Measurements from ENCODE around the gene TANK. TPM values are rescaled to one million over a fixed set of nuclear protein-coding genes. Genes with fewer than 3 reads are reported as not detected.

Gene TANK
- total and polyA plus RNA-seq, 8 donors: 12.2 to 140 (median 46.1) TPM

GRCh38 chr2:161122772-161123530 is 37.3 kb upstream of the TANK start:
- Histone ChIP-seq H3K4me3 (no peak overlapping the region), H3K27me3 (no peaks in the 10 kb centered on the region), H3K27ac (peak overlapping the region in 4 of 5 donors; percentile 50 to 80 (median 73)), H3K4me1 (peaks cover 0 to 24% (median 13%) of the 10 kb centered on the region in 4 donors), H3K9me3 (no peaks in the 10 kb centered on the region), H3K36me3 (no peaks in the 10 kb centered on the region)
- TF ChIP-seq POLR2AphosphoS5 (IDR thresholded peaks at IDR 0.05): peak in 2 of 3 donors; percentile 49 to 84
- TF ChIP-seq EP300 (IDR thresholded peaks at IDR 0.05): no peak
- intact Hi-C loops (cut with DNase I; ENCODE audit: low total_unique reads): no loop called here
- WGBS, 5 donors: 29 to 46% (median 32%) methylated on average over 3 of the region's 3 CpGs
- DNase-seq: peak in 1 of 2 donors; percentile 87

GRCh38 chr2:161123531-161124030 is 36.6 kb upstream of the TANK start:
- no peak for TF ChIP-seq CTCF (IDR thresholded peaks at IDR 0.05)
- no peak for TF ChIP-seq POLR2AphosphoS5 (IDR thresholded peaks at IDR 0.05)
- no peak for TF ChIP-seq POLR2A (IDR thresholded peaks at IDR 0.05)
- no peak for TF ChIP-seq EP300 (IDR thresholded peaks at IDR 0.05)
- H3K36me3 ChIP-seq: no peaks in the 10 kb centered on the region
- intact Hi-C loops (cut with DNase I; ENCODE audit: low total_unique reads): no loop called here
- H3K4me1 ChIP-seq: peaks cover 0 to 24% (median 13%) of the 10 kb centered on the region in 4 donors
- peak overlapping the region in 4 of 5 donors; percentile 50 to 80 (median 73) for H3K27ac ChIP-seq
- DNase-seq: peak in 1 of 2 donors; percentile 74
- H3K9me3 ChIP-seq: no peaks in the 10 kb centered on the region
- WGBS, 5 donors: 58 to 72% (median 62%) methylated on average over 2 of the region's 2 CpGs
- no peak overlapping the region for H3K4me3 ChIP-seq
- no peaks in the 10 kb centered on the region for H3K27me3 ChIP-seq

- DNase-seq: no peak
- Histone ChIP-seq H3K36me3 (no peaks in the 10 kb centered on the region), H3K27ac (peak overlapping the region in 3 of 5 donors; percentile 71 to 80 (median 75)), H3K4me3 (no peak overlapping the region), H3K27me3 (no peaks in the 10 kb centered on the region), H3K4me1 (peaks cover 0 to 24% (median 13%) of the 10 kb centered on the region in 4 donors), H3K9me3 (no peaks in the 10 kb centered on the region)
- TF ChIP-seq POLR2A (IDR thresholded peaks at IDR 0.05): no peak
- no peak for TF ChIP-seq POLR2AphosphoS5 (IDR thresholded peaks at IDR 0.05)
- no peak for TF ChIP-seq EP300 (IDR thresholded peaks at IDR 0.05)
- no peak for TF ChIP-seq CTCF (IDR thresholded peaks at IDR 0.05)
- WGBS, 5 donors: 72 to 79% (median 76%) methylated on average over 2 of the region's 2 CpGs
- intact Hi-C loops (cut with DNase I; ENCODE audit: low total_unique reads): no loop called here
Measured at GRCh38 chr2:161124201-161124600, 36.0 kb upstream of the TANK start.

- no peak for TF ChIP-seq POLR2A (IDR thresholded peaks at IDR 0.05)
- TF ChIP-seq EP300 (IDR thresholded peaks at IDR 0.05): no peak
- no peak for TF ChIP-seq POLR2AphosphoS5 (IDR thresholded peaks at IDR 0.05)
- TF ChIP-seq CTCF (IDR thresholded peaks at IDR 0.05): no peak
- no peaks in the 10 kb centered on the region for H3K27me3 ChIP-seq
- no peak overlapping the region for H3K27ac ChIP-seq
- intact Hi-C loops (cut with DNase I; ENCODE audit: low total_unique reads): no loop called here
- no peaks in the 10 kb centered on the region for H3K9me3 ChIP-seq
- DNase-seq: no peak
- H3K4me3 ChIP-seq: no peak overlapping the region
- WGBS, 5 donors: 47 to 64% (median 57%) methylated on average over 3 of the region's 3 CpGs
- peaks cover 0 to 9% (median 4%) of the 10 kb centered on the region in 4 donors for H3K4me1 ChIP-seq
- H3K36me3 ChIP-seq: no peaks in the 10 kb centered on the region
Measured at GRCh38 chr2:161128885-161129284, 31.3 kb upstream of the TANK start.

GRCh38 chr2:161130354-161130753 is 29.9 kb upstream of the TANK start:
- Histone ChIP-seq H3K4me3 (no peak overlapping the region), H3K9me3 (no peaks in the 10 kb centered on the region), H3K27me3 (no peaks in the 10 kb centered on the region), H3K27ac (no peak overlapping the region), H3K4me1 (peaks cover 6 to 11% (median 9%) of the 10 kb centered on the region in 4 donors), H3K36me3 (no peaks in the 10 kb centered on the region)
- TF ChIP-seq POLR2AphosphoS5 (IDR thresholded peaks at IDR 0.05): no peak
- TF ChIP-seq EP300 (IDR thresholded peaks at IDR 0.05): no peak
- no peak for TF ChIP-seq POLR2A (IDR thresholded peaks at IDR 0.05)
- no peak for TF ChIP-seq CTCF (IDR thresholded peaks at IDR 0.05)
- intact Hi-C loops (cut with DNase I; ENCODE audit: low total_unique reads): no loop called here
- no peak for DNase-seq
- WGBS, 5 donors: 89 to 93% (median 92%) methylated on average over 8 of the region's 8 CpGs

All from stomach (tissue), 9 donors.